H9 (cell line): ENCODE results near the gene POU2AF1. TPM values are rescaled to one million over a fixed set of nuclear protein-coding genes. Genes with fewer than 3 reads are reported as not detected.

Source experiments
- DNase-seq: peaks from one replicate; pipeline ENCODE4 v3.0.0-alpha.2; 2017
- H2AFZ ChIP-seq: one replicate; pipeline ENCODE4 v1.6.1; 2013; ENCODE audit warnings: mild to moderate bottlenecking, low read length, control low read depth, moderate library complexity
- H2AK5ac ChIP-seq: 2 replicates; pipeline ENCODE4 v1.6.1; 2013; ENCODE audit warnings: low read length, control low read depth, mixed read lengths; ENCODE audit not compliant: insufficient read length
- H2BK120ac ChIP-seq: one replicate; pipeline ENCODE4 v1.6.1; 2013; ENCODE audit warnings: low read depth, mild to moderate bottlenecking, low read length, control low read depth, inconsistent platforms; ENCODE audit not compliant: poor library complexity, severe bottlenecking
- H2BK12ac ChIP-seq: 2 replicates; pipeline ENCODE4 v1.6.1; 2013; ENCODE audit warnings: low read length, control low read depth, mixed read lengths, low read depth; ENCODE audit not compliant: insufficient read length
- H2BK15ac ChIP-seq: 2 replicates; pipeline ENCODE4 v1.6.1; 2013; ENCODE audit warnings: low read depth, low read length, control low read depth
- H2BK20ac ChIP-seq: one replicate; pipeline ENCODE4 v1.6.1; 2013; ENCODE audit warnings: low read depth, mild to moderate bottlenecking, low read length, control low read depth, inconsistent platforms; ENCODE audit not compliant: poor library complexity, severe bottlenecking
- H2BK5ac ChIP-seq: 2 replicates; pipeline ENCODE4 v1.6.1; 2013; ENCODE audit warnings: low read length, control low read depth, mixed read lengths; ENCODE audit not compliant: insufficient read length
- H3K14ac ChIP-seq: 2 replicates; pipeline ENCODE4 v1.6.1; 2013; ENCODE audit warnings: low read length, control low read depth; ENCODE audit not compliant: insufficient read depth
- H3K18ac ChIP-seq: 2 replicates; pipeline ENCODE4 v1.6.1; 2013; ENCODE audit warnings: low read depth, mild to moderate bottlenecking, mixed read lengths, low read length, control low read depth; ENCODE audit not compliant: insufficient read length
- H3K23ac ChIP-seq: 2 replicates; pipeline ENCODE4 v1.6.1; 2013; ENCODE audit warnings: low read length, control low read depth, mixed read lengths, low read depth; ENCODE audit not compliant: insufficient read length
- H3K23me2 ChIP-seq: 2 replicates; pipeline ENCODE4 v1.6.1; 2013; ENCODE audit warnings: low read depth, mild to moderate bottlenecking, mixed read lengths, low read length, control low read depth; ENCODE audit not compliant: insufficient read length, poor library complexity, severe bottlenecking
- H3K27ac ChIP-seq: 2 replicates; pipeline ENCODE4 v1.5.1; 2013; ENCODE audit warnings: low read length, control low read depth, mixed read lengths, low read depth; ENCODE audit not compliant: insufficient read length
- H3K27me3 ChIP-seq: 2 replicates; pipeline ENCODE4 v1.6.1; 2013; ENCODE audit warnings: low read length, control low read depth, inconsistent platforms; ENCODE audit not compliant: insufficient read depth
- H3K4ac ChIP-seq: 2 replicates; pipeline ENCODE4 v1.6.1; 2013; ENCODE audit warnings: low read depth, mild to moderate bottlenecking, control low read depth, inconsistent platforms, low read length, moderate library complexity
- H3K4me1 ChIP-seq: 2 replicates; pipeline ENCODE4 v1.6.1; 2013; ENCODE audit warnings: low read length, control low read depth, inconsistent platforms; ENCODE audit not compliant: insufficient read depth
- H3K4me2 ChIP-seq: 2 replicates; pipeline ENCODE4 v1.6.1; 2013; ENCODE audit warnings: low read length, control low read depth, mixed read lengths; ENCODE audit not compliant: insufficient read length, insufficient read depth
- H3K56ac ChIP-seq: 2 replicates; pipeline ENCODE4 v1.6.1; 2013; ENCODE audit warnings: low read depth, mild to moderate bottlenecking, mixed read lengths, low read length, control low read depth; ENCODE audit not compliant: insufficient read length
- H3K79me1 ChIP-seq: 2 replicates; pipeline ENCODE4 v1.6.1; 2013; ENCODE audit warnings: low read depth, mild to moderate bottlenecking, moderate library complexity, low read length, control low read depth, inconsistent platforms; ENCODE audit not compliant: insufficient read depth, poor library complexity, severe bottlenecking
- H3K79me2 ChIP-seq: 2 replicates; pipeline ENCODE4 v1.6.1; 2013; ENCODE audit warnings: low read length, control low read depth, inconsistent platforms; ENCODE audit not compliant: insufficient read depth
- H3K9ac ChIP-seq: 2 replicates; pipeline ENCODE4 v1.6.1; 2013; ENCODE audit warnings: low read length, control low read depth, mixed read lengths; ENCODE audit not compliant: insufficient read length; ENCODE audit errors: extremely low read depth
- H3K9me3 ChIP-seq: one replicate; pipeline ENCODE4 v1.6.1; 2013; ENCODE audit warnings: low read depth, low read length, inconsistent platforms; ENCODE audit not compliant: control insufficient read depth
- H3T11ph ChIP-seq: one replicate; pipeline ENCODE4 v1.6.1; 2013; ENCODE audit warnings: mild to moderate bottlenecking, low read length, control low read depth, inconsistent platforms
- H4K20me1 ChIP-seq: one replicate; pipeline ENCODE4 v1.6.1; 2013; ENCODE audit not compliant: control insufficient read depth, insufficient read length, insufficient read depth
- H4K5ac ChIP-seq: 2 replicates; pipeline ENCODE4 v1.6.1; 2013; ENCODE audit warnings: low read depth, mild to moderate bottlenecking, mixed read lengths, low read length, control low read depth; ENCODE audit not compliant: insufficient read length
- H4K8ac ChIP-seq: replicated peaks from 2 replicates; pipeline ENCODE4 v1.6.1; 2013; ENCODE audit warnings: low read length, control low read depth, mixed read lengths, low read depth; ENCODE audit not compliant: insufficient read length
- H4K91ac ChIP-seq: 2 replicates; pipeline ENCODE4 v1.6.1; 2013; ENCODE audit warnings: low read depth, mild to moderate bottlenecking, moderate library complexity, mixed read lengths, low read length, control low read depth; ENCODE audit not compliant: insufficient read length
- H3K27ac Mint-ChIP-seq, 3 experiments: 2 replicates in 2 of 3; 3 replicates in 1 of 3; pipeline ENCODE4 v1.8.0; 2020 to 2021; ENCODE audit warnings: mixed read lengths in 3 of 3, mild to moderate bottlenecking in 1 of 3, moderate library complexity in 1 of 3
- H3K27me3 Mint-ChIP-seq: 2 replicates; pipeline ENCODE4 v1.8.0; 2021; ENCODE audit warnings: low read depth, mild to moderate bottlenecking, moderate library complexity, mixed read lengths
- H3K36me3 Mint-ChIP-seq, 3 experiments: 2 replicates in 2 of 3; 3 replicates in 1 of 3; pipeline ENCODE4 v1.8.0; 2020 to 2021; ENCODE audit warnings: low read depth in 3 of 3, mixed read lengths in 3 of 3; ENCODE audit not compliant: insufficient read depth in 1 of 3
- H3K4me1 Mint-ChIP-seq, 2 experiments: 2 replicates each; pipeline ENCODE4 v1.8.0; 2020; ENCODE audit warnings: mixed read lengths in 2 of 2
- H3K4me3 Mint-ChIP-seq, 2 experiments: 2 replicates in 1 of 2; 3 replicates in 1 of 2; pipeline ENCODE4 v1.8.0; 2020 to 2021; ENCODE audit warnings: mild to moderate bottlenecking in 2 of 2, mixed read lengths in 2 of 2, moderate library complexity in 1 of 2
- H3K9me3 Mint-ChIP-seq, 2 experiments: 2 replicates in 1 of 2; 3 replicates in 1 of 2; pipeline ENCODE4 v1.8.0; 2020; ENCODE audit warnings: mild to moderate bottlenecking in 2 of 2, mixed read lengths in 2 of 2, moderate library complexity in 1 of 2
- CTCF ChIP-seq: fragments of 200-600 bp; sonication (generic); conservative IDR thresholded peaks from 3 replicates; pipeline ENCODE4 v1.8.0; 2021; ENCODE audit warnings: antibody characterized with exemption, mild to moderate bottlenecking
- WGBS: extraction: QIAGEN DNeasy Blood & Tissue Kit; methylation state at CpG from one replicate; pipeline ENCODE4 v1.1.7; 2013; ENCODE audit warnings: missing lambda C conversion rate, low lambda C conversion rate, mixed read lengths; ENCODE audit not compliant: insufficient read length; ENCODE audit errors: extremely low coverage; 5-methylcytosine and 5-hydroxymethylcytosine counted together
- total RNA-seq: library from RNA; stranded (reverse); gene quantifications from 2 replicates; pipeline ENCODE4 v1.2.1, GENCODE V29; 2021

Gene POU2AF1
- total RNA-seq, 1 experiment from 2014 or later = not detected

DNA sequence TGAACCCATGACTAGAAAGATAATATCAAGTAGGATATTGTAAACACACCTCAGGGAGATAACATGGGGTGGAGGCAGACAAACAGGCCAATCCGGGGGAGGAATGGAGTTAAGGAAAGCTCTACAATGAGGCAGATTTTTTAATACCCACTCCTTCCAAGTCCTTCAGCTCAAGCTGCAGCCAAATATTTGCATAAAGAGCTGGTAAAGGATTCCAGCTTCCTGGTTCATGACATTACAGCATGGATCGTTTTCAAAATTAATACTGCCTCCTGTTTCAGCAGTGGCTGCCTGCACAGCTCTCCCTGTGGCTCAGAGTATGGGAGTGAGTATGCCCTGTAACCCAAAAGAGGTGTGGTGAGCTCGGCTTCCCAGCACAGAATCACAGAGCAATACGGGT, 75.6 kb downstream of the POU2AF1 start:
- Mint-ChIP-seq H3K27me3 (peaks cover 30% of the 10 kb centered on the region), H3K4me3 (no peak overlapping the region), H3K36me3 (no peaks in the 10 kb centered on the region; a peak in 1 of 7 replicates), H3K9me3 (no peaks in the 10 kb centered on the region), H3K27ac (no peak overlapping the region), H3K4me1 (peaks cover 15 to 31% of the 10 kb centered on the region in 2 experiments)
- Histone ChIP-seq H3K9ac (no peak overlapping the region), H3K18ac (no peak overlapping the region), H4K8ac (no peak overlapping the region), H3K27ac (no peak overlapping the region), H2BK20ac (no peak overlapping the region), H2BK120ac (no peak overlapping the region), H2BK15ac (no peak overlapping the region), H3K9me3 (no peaks in the 10 kb centered on the region), H3T11ph (no peak overlapping the region), H2BK12ac (no peak overlapping the region), H4K20me1 (no peaks in the 10 kb centered on the region), H2BK5ac (no peak overlapping the region), H3K4ac (no peak overlapping the region), H3K14ac (no peak overlapping the region), H3K27me3 (no peaks in the 10 kb centered on the region; the same call in 1 of the 2 replicates), H3K79me2 (no peaks in the 10 kb centered on the region), H3K4me2 (no peak overlapping the region), H3K23me2 (peaks cover 13% of the 10 kb centered on the region), H3K23ac (no peak overlapping the region), H2AFZ (no peak overlapping the region), H4K5ac (no peak overlapping the region), H3K79me1 (no peaks in the 10 kb centered on the region), H3K4me1 (peaks cover 6% of the 10 kb centered on the region; the same call in 1 of the 2 replicates), H3K56ac (no peak overlapping the region), H4K91ac (no peak overlapping the region), H2AK5ac (no peak overlapping the region)
- no peak for DNase-seq
- TF ChIP-seq CTCF = no peak
- WGBS = no CpG with 5 or more reads among the region's 4 CpGs
